Neural cell (in vitro differentiated cells): ENCODE results near the gene TENT4B. TPM values are rescaled to one million over a fixed set of nuclear protein-coding genes. Genes with fewer than 3 reads are reported as not detected.

Source experiments
- H2AFZ ChIP-seq: fragments of 200-600, 300-800 bp; sonication (generic), shearing (Covaris generic); 2 replicates; pipeline ENCODE4 v1.6.0; 2014; ENCODE audit warnings: low read depth, mild to moderate bottlenecking, antibody characterized with exemption, low read length, moderate library complexity
- H3F3A ChIP-seq: fragments of 200-600 bp; shearing (Covaris generic); 2 replicates; pipeline ENCODE4 v1.6.1; 2016; ENCODE audit warnings: mild to moderate bottlenecking, moderate library complexity, mixed read lengths, antibody characterized with exemption, low read length; ENCODE audit not compliant: insufficient read depth, poor library complexity, severe bottlenecking
- H3K27ac ChIP-seq: fragments of 200-600, 300-800 bp; sonication (generic), shearing (Covaris generic); 2 replicates; pipeline ENCODE4 v1.5.1; 2014; ENCODE audit warnings: mild to moderate bottlenecking, low read length, moderate library complexity
- H3K27me3 ChIP-seq: fragments of 300-800, 200-600 bp; sonication (generic), shearing (Covaris generic); 2 replicates; pipeline ENCODE4 v1.6.0; 2014; ENCODE audit warnings: mild to moderate bottlenecking, low read depth, low read length, moderate library complexity; ENCODE audit not compliant: insufficient read depth
- H3K36me3 ChIP-seq: fragments of 300-800, 200-600 bp; sonication (generic), shearing (Covaris generic); 2 replicates; pipeline ENCODE4 v1.5.1; 2014; ENCODE audit warnings: mild to moderate bottlenecking, antibody characterized with exemption, low read length, moderate library complexity; ENCODE audit not compliant: insufficient read depth
- H3K4me2 ChIP-seq: fragments of 300-800, 200-600 bp; sonication (generic), shearing (Covaris generic); 2 replicates; pipeline ENCODE4 v1.6.0; 2014; ENCODE audit warnings: mild to moderate bottlenecking, low read length
- H3K4me3 ChIP-seq: fragments of 300-800, 200-600 bp; sonication (generic), shearing (Covaris generic); 2 replicates; pipeline ENCODE4 v1.5.1; 2014; ENCODE audit warnings: mild to moderate bottlenecking, low read length, moderate library complexity
- H3K79me2 ChIP-seq: fragments of 200-600 bp; shearing (Covaris generic); replicated peaks from 2 replicates; pipeline ENCODE4 v1.6.0; 2014; ENCODE audit warnings: mild to moderate bottlenecking, low read length, moderate library complexity; ENCODE audit not compliant: insufficient read depth
- H3K9ac ChIP-seq: fragments of 300-800, 200-600 bp; sonication (generic), shearing (Covaris generic); 2 replicates; pipeline ENCODE4 v1.6.1; 2016; ENCODE audit warnings: mild to moderate bottlenecking, low read length, mixed read lengths
- H3K9me2 ChIP-seq: fragments of 200-600 bp; shearing (Covaris generic); 2 replicates; pipeline ENCODE4 v1.6.1; 2016; ENCODE audit warnings: mild to moderate bottlenecking, low read length, mixed read lengths; ENCODE audit not compliant: insufficient read depth
- H3K9me3 ChIP-seq: fragments of 200-600, 300-800 bp; sonication (generic), shearing (Covaris generic); 2 replicates; pipeline ENCODE4 v1.6.1; 2016; ENCODE audit warnings: mild to moderate bottlenecking, mixed run types, low read length, moderate library complexity, mixed read lengths
- H4K20me1 ChIP-seq: fragments of 200-600 bp; shearing (Covaris generic); 2 replicates; pipeline ENCODE4 v1.6.1; 2016; ENCODE audit warnings: mild to moderate bottlenecking, mixed run types; ENCODE audit not compliant: insufficient read depth
- CTCF ChIP-seq: fragments of 450-650 bp; IDR thresholded peaks from 2 replicates; pipeline ENCODE4 v1.5.1; 2014; ENCODE audit warnings: antibody characterized with exemption, mild to moderate bottlenecking, moderate library complexity; ENCODE audit not compliant: poor library complexity, severe bottlenecking
- EP300 ChIP-seq: fragments of 450-650 bp; conservative IDR thresholded peaks from 2 replicates; pipeline ENCODE4 v1.6.1; 2014; ENCODE audit warnings: antibody characterized with exemption, mild to moderate bottlenecking, moderate library complexity; ENCODE audit not compliant: poor library complexity, severe bottlenecking
- EZH2 ChIP-seq: fragments of 200-600, 300-800 bp; shearing (Covaris generic), sonication (generic); IDR thresholded peaks from 2 replicates; pipeline ENCODE4 v1.6.1; 2014; ENCODE audit warnings: antibody characterized with exemption, low read length, borderline replicate concordance, mild to moderate bottlenecking; ENCODE audit not compliant: insufficient read depth, poor library complexity, severe bottlenecking
- MXI1 ChIP-seq: fragments of 450-650 bp; conservative IDR thresholded peaks from 2 replicates; pipeline ENCODE4 v1.6.1; 2014; ENCODE audit warnings: antibody characterized with exemption, mild to moderate bottlenecking; ENCODE audit not compliant: poor library complexity, severe bottlenecking
- POLR2AphosphoS5 ChIP-seq: IDR thresholded peaks from 2 replicates; pipeline ENCODE4 v1.6.1; 2012
- RAD21 ChIP-seq: fragments of 450-650 bp; conservative IDR thresholded peaks from 2 replicates; pipeline ENCODE4 v1.6.1; 2014; ENCODE audit warnings: antibody characterized with exemption, mild to moderate bottlenecking, moderate library complexity
- REST ChIP-seq: IDR thresholded peaks from 2 replicates; pipeline ENCODE4 v1.6.1; 2012; ENCODE audit warnings: borderline replicate concordance
- SMC3 ChIP-seq: fragments of 450-650 bp; conservative IDR thresholded peaks from 2 replicates; pipeline ENCODE4 v1.6.1; 2014; ENCODE audit warnings: antibody characterized with exemption, mild to moderate bottlenecking, moderate library complexity; ENCODE audit not compliant: poor library complexity
- TAF1 ChIP-seq: IDR thresholded peaks from 2 replicates; pipeline ENCODE4 v1.6.1; 2012; ENCODE audit warnings: low read depth
- polyA plus RNA-seq: library from polyadenylated mRNA; depleted of rRNA; stranded (reverse); fragments of >200 nt; gene quantifications from 2 replicates; pipeline ENCODE4 v1.2.3, GENCODE V29; 2014

The TENT4B gene
- polyA plus RNA-seq, 1 donor from 2014 or later, result 16.9 TPM

DNA sequence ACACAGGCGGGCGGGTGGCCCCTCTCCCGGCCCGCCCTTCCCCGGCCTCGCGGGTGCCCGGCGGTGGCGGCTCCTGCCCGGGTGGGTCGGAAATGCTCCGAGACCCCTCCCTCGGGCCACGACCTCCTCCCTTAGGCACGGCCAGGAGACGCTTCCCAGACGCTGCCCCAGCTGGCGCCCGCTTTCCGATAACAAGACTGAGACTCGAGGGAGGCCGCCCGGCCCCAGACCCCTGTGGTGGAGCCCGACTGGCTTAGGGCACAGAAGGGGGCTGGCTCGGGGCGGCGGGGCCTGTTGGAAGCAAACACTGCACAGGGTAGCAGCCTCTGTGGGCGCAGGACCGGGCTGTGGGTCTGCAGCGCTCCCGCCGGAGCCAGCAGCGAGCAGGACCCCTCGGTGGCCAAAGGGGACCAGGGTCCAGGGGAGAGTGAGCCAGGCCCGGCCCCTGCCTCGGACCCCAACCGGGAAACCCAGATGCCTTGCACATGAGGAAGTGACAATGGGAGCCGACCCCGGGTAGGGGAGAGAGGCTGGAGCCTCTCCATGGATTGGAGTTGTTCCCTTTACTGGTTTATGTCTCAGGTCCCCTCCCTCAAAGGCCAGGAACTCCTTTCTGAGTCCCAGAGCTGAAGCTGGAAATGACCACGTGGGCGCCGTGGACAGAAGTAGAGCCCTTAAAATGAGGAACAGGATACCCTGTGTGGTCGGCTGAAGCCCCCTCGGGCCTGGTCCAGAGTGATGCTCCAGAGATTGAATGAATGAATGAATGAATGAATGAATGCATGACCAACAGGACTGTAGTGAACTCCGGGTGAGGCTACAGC lies 93.4 kb downstream of the TENT4B start:
- Histone ChIP-seq H4K20me1 (no peaks in the 10 kb centered on the region), H3K27me3 (peaks cover 12% of the 10 kb centered on the region), H3K36me3 (no peaks in the 10 kb centered on the region), H3K79me2 (no peaks in the 10 kb centered on the region), H2AFZ (no peak overlapping the region), H3F3A (no peaks in the 10 kb centered on the region), H3K27ac (no peak overlapping the region), H3K4me3 (peak overlapping the region; percentile 64), H3K9ac (peak overlapping the region; percentile 29), H3K9me3 (no peaks in the 10 kb centered on the region), H3K9me2 (no peaks in the 10 kb centered on the region), H3K4me2 (no peak overlapping the region)
- TF ChIP-seq REST (no peak), MXI1 (no peak), RAD21 (no peak), POLR2AphosphoS5 (no peak), EZH2 (no peak)

GRCh38 chr16:50247123-50247905 lies 94.2 kb downstream of the TENT4B start:
- Histone ChIP-seq H3K27ac (no peak overlapping the region), H2AFZ (no peak overlapping the region), H3K9me3 (no peaks in the 10 kb centered on the region), H3K27me3 (peaks cover 12% of the 10 kb centered on the region), H3K9me2 (no peaks in the 10 kb centered on the region), H3F3A (no peaks in the 10 kb centered on the region), H4K20me1 (no peaks in the 10 kb centered on the region), H3K4me3 (no peak overlapping the region), H3K79me2 (no peaks in the 10 kb centered on the region), H3K36me3 (no peaks in the 10 kb centered on the region), H3K4me2 (no peak overlapping the region), H3K9ac (no peak overlapping the region)
- TF ChIP-seq MXI1 (no peak), RAD21 (no peak), SMC3 (no peak), TAF1 (no peak), EZH2 (no peak), CTCF (no peak), REST (no peak), POLR2AphosphoS5 (no peak), EP300 (no peak)
